K562 (cell line): Measurements from ENCODE around the gene IGF1R. TPM values are rescaled to one million over a fixed set of nuclear protein-coding genes. Genes with fewer than 3 reads are reported as not detected.

ENCODE experiments used
- ATAC-seq: fragments of 200-7000 bp; cut with Tn5 transposase; 3 replicates; pipeline ENCODE4 v1.9.1; 2020; ENCODE audit warnings: moderate library complexity
- BruUV-seq: library from RNA; stranded (reverse); fragments of 400-500 nt; replicated peaks from 2 replicates; lab custom pipeline; 2021; lab: Mats Ljungman, UMichigan
- CTCF ChIA-PET: fragments of 300-600 bp; formaldehyde crosslinking; extraction: SDS; loops from one replicate; lab custom pipeline; 2021; ENCODE audit warnings: low intra/inter-chr PET ratio; lab: Yijun Ruan, JAX
- POLR2A ChIA-PET: fragments of 300-600, 350-650 bp; sonication (Branson Sonifier 250); formaldehyde crosslinking; extraction: SDS; loops from one replicate; lab custom pipeline; 2021; ENCODE audit warnings: antibody characterized with exemption, inconsistent platforms; lab: Yijun Ruan, JAX
- DNase-seq, 4 experiments: peaks; one replicate each; pipeline versions ENCODE4 v3.0.0 to v3.0.0-alpha.2; 2011 to 2018; ENCODE audit warnings: low spot score in 3 of 4, mixed read lengths in 3 of 4; ENCODE audit errors: extremely low read depth in 1 of 4
- FAIRE-seq: peaks from 2 replicates; lab custom pipeline; 2011; peaks lifted over from hg19 to GRCh38; lab: Jason Lieb, UNC
- H2AFZ ChIP-seq: 2 replicates; pipeline ENCODE4 v1.6.0; 2011; ENCODE audit warnings: low read depth, low read length, control low read depth, inconsistent platforms
- H3K27ac ChIP-seq: fragments of 200-600 bp; 3 replicates; pipeline ENCODE4 v1.8.0; 2011; ENCODE audit warnings: low read depth, mild to moderate bottlenecking, control low read depth, inconsistent platforms, low read length, moderate library complexity, mixed read lengths; ENCODE audit errors: extremely low read depth
- H3K27me3 ChIP-seq, 2 experiments: fragments of 300-600 bp in 1 of 2; 2 replicates in 1 of 2; 3 replicates in 1 of 2; pipeline versions ENCODE4 v1.6.0 to v1.8.0; 2011; ENCODE audit warnings: inconsistent platforms in 2 of 2, low read length in 2 of 2, mild to moderate bottlenecking in 1 of 2, mixed read lengths in 1 of 2, moderate library complexity in 1 of 2; ENCODE audit not compliant: control insufficient read depth in 2 of 2, insufficient read depth in 2 of 2
- H3K36me3 ChIP-seq: fragments of 300-600 bp; 3 replicates; pipeline ENCODE4 v1.8.0; 2011; ENCODE audit warnings: mild to moderate bottlenecking, low read length, inconsistent platforms; ENCODE audit not compliant: control insufficient read depth, insufficient read depth
- H3K4me1 ChIP-seq, 2 experiments: fragments of 200-600 bp in 1 of 2; replicated peaks in 1 of 2; 2 replicates in 1 of 2; 3 replicates in 1 of 2; pipeline versions ENCODE4 v1.5.1 to v1.8.0; 2011; ENCODE audit warnings: inconsistent platforms in 2 of 2, low read length in 2 of 2, mild to moderate bottlenecking in 1 of 2, mixed read lengths in 1 of 2, moderate library complexity in 1 of 2; ENCODE audit not compliant: control insufficient read depth in 2 of 2, insufficient read depth in 2 of 2
- H3K4me2 ChIP-seq: 2 replicates; pipeline ENCODE4 v1.6.1; 2011; ENCODE audit warnings: low read length, control low read depth, inconsistent platforms, mixed read lengths; ENCODE audit not compliant: insufficient read depth
- H3K4me3 ChIP-seq: fragments of 200-600 bp; sonication (generic), shearing (Covaris generic); 2 replicates; pipeline ENCODE4 v1.5.1; 2016; ENCODE audit warnings: control low read depth, inconsistent platforms
- H3K79me2 ChIP-seq: fragments of 200-600 bp; 3 replicates; pipeline ENCODE4 v1.8.0; 2011; ENCODE audit warnings: low read length, inconsistent platforms; ENCODE audit not compliant: control insufficient read depth, insufficient read depth
- H3K9ac ChIP-seq, 2 experiments: 2 replicates each; pipeline versions ENCODE4 v1.6.0 to v1.6.1; 2011; ENCODE audit warnings: low read depth in 2 of 2, low read length in 2 of 2, control low read depth in 1 of 2, inconsistent platforms in 1 of 2, mild to moderate bottlenecking in 1 of 2, mixed read lengths in 1 of 2; ENCODE audit not compliant: insufficient read depth in 1 of 2
- H3K9me1 ChIP-seq: one replicate; pipeline ENCODE4 v1.6.0; 2011; ENCODE audit warnings: inconsistent platforms, mild to moderate bottlenecking, low read length, moderate library complexity; ENCODE audit not compliant: control insufficient read depth, insufficient read depth
- H3K9me3 ChIP-seq: replicated peaks from 2 replicates; pipeline ENCODE4 v1.5.1; 2011; ENCODE audit warnings: low read depth, low read length, inconsistent platforms; ENCODE audit not compliant: control insufficient read depth, insufficient read depth
- H4K20me1 ChIP-seq: replicated peaks from 2 replicates; pipeline ENCODE4 v1.6.1; 2011; ENCODE audit warnings: low read length, inconsistent platforms, mixed read lengths; ENCODE audit not compliant: control insufficient read depth, insufficient read depth
- CBX1 ChIP-seq: sonication (generic); IDR thresholded peaks from 2 replicates; pipeline ENCODE4 v1.6.1; 2016; ENCODE audit warnings: antibody characterized with exemption, low read depth, mild to moderate bottlenecking
- EWSR1 ChIP-seq: fragments of 450-650 bp; IDR thresholded peaks from 2 replicates; pipeline ENCODE4 v1.6.1; 2018; ENCODE audit warnings: borderline replicate concordance, mild to moderate bottlenecking, low read depth, moderate library complexity; ENCODE audit not compliant: partially characterized antibody
- GTF2F1 ChIP-seq: IDR thresholded peaks from 2 replicates; pipeline ENCODE4 v1.6.1; 2011; ENCODE audit warnings: low read depth, low read length, improper control_type of control experiment
- KAT2B ChIP-seq: IDR thresholded peaks from one replicate; pipeline ENCODE4 v1.6.1; 2012; ENCODE audit warnings: low read depth, mild to moderate bottlenecking, control low read depth, inconsistent platforms, low read length, moderate library complexity
- MEF2A ChIP-seq: IDR thresholded peaks from 2 replicates; pipeline ENCODE4 v1.6.1; 2011; ENCODE audit warnings: low read depth, mild to moderate bottlenecking, low read length, moderate library complexity; ENCODE audit not compliant: control insufficient read depth
- MEIS2 ChIP-seq: fragments of 450-650 bp; IDR thresholded peaks from 2 replicates; pipeline ENCODE4 v1.6.1; 2014; ENCODE audit warnings: mild to moderate bottlenecking; ENCODE audit not compliant: partially characterized antibody
- NRF1 ChIP-seq, 2 experiments: fragments of 450-650 bp; IDR thresholded peaks in 1 of 2; conservative IDR thresholded peaks in 1 of 2; 2 replicates each; pipeline ENCODE4 v1.6.1; 2014; ENCODE audit warnings: mild to moderate bottlenecking in 2 of 2
- SP1 ChIP-seq: sonication (generic); formaldehyde crosslinking; IDR thresholded peaks from 2 replicates; pipeline ENCODE4 v1.8.1; 2022; ENCODE audit warnings: mild to moderate bottlenecking, missing genetic modification reagents
- ZC3H11A ChIP-seq: IDR thresholded peaks from 2 replicates; pipeline ENCODE4 v1.6.1; 2012; ENCODE audit warnings: low read depth, low read length, improper control_type of control experiment
- ZNF589 ChIP-seq: fragments of 200-800 bp; sonication (Bioruptor generic); IDR thresholded peaks from 2 replicates; pipeline ENCODE4 v1.6.1; 2016; ENCODE audit warnings: low read depth, missing genetic modification characterization, missing compliant biosample characterization
- WGBS: fragments of 100-300 bp; shearing (Covaris generic); methylation state at CpG from one replicate; pipeline ENCODE4 v1.1.6; 2016; ENCODE audit warnings: low coverage, mixed read lengths; ENCODE audit not compliant: insufficient coverage; ENCODE audit errors: missing lambda C conversion rate; 5-methylcytosine and 5-hydroxymethylcytosine counted together
- in situ Hi-C: fragments of 300-500 bp; cut with MboI; formaldehyde crosslinking; loops from 4 replicates; pipeline ENCODE4 v1.15.0; 2018; ENCODE audit warnings: inconsistent platforms, mixed read lengths
- intact Hi-C: fragments of 100-400 bp; cut with micrococcal nuclease; formaldehyde crosslinking; loops from 2 replicates; pipeline ENCODE4 v1.14.2; 2022
- polyA plus RNA-seq, 8 experiments: library from polyadenylated mRNA; depleted of rRNA in 4 of 8; stranded (reverse) in 5 of 8; unstranded in 3 of 8; fragments of >200 nt; fragmentation: Nextera tagmentation in 2 of 8; fragmentation: Illumina TruSeq in 1 of 8; extraction: Ambion mirVana in 2 of 8; extraction: Trizol in 1 of 8; gene quantifications; 2 replicates each; pipeline versions ENCODE4 v1.2.1 to v1.2.3, GENCODE V29; 2011 to 2014; ENCODE audit warnings: inconsistent platforms in 1 of 8, missing spikeins in 1 of 8
- total RNA-seq, 7 experiments: library from RNA; depleted of rRNA in 6 of 7; stranded (reverse); fragments of >200 nt in 6 of 7; fragmentation: Illumina TruSeq in 2 of 7; extraction: Trizol in 2 of 7; gene quantifications; 2 replicates each; pipeline versions ENCODE4 v1.2.1 to v1.2.3, GENCODE V29; 2011 to 2021; ENCODE audit warnings: low replicate concordance in 1 of 7
- TF ChIP-seq, protein P1 (sequence below): fragments of 250-450 bp; sonication (Bioruptor Pico); IDR thresholded peaks from 2 replicates; pipeline ENCODE4 v1.9.0; 2021; ENCODE audit warnings: mild to moderate bottlenecking
- TF ChIP-seq, protein P2 (sequence below): fragments of 250-450 bp; sonication (Bioruptor Pico); IDR thresholded peaks from 2 replicates; pipeline ENCODE4 v1.8.0; 2022; ENCODE audit warnings: inconsistent platforms, mild to moderate bottlenecking, moderate library complexity, borderline replicate concordance

Gene IGF1R
- total and polyA plus RNA-seq, 9 of the 15 experiments (the other 6 are each of a cell fraction or from before 2014, with no cell fraction given), result 0.35 to 8.0 (median 1.6) TPM

DNA sequence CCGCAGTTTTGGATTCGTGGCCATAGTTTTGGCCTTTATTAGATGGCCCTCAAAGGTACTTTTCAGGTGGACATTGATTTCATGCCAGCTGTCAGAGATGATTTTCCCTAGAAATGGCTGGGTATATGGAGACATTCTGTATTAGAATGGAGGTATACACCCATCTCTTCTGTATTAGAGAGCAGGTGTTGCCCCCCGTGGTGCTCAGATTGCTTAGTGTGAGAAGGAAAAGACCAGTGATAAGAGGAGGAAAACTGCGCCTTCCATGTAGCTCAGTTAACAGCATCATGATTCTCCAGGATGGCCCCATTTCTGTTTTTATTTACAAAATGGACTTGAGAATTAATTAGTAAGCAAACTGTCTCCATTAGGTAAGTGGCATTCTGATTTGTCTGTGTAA, 145.9 kb downstream of the IGF1R start:
- peaks cover 22% of the 10 kb centered on the region for H4K20me1 ChIP-seq
- ATAC-seq, result no peak
- no TSS peak for BruUV-seq
- intact Hi-C loops, result no loop called here
- H3K27me3 ChIP-seq, result peaks cover 8 to 20% of the 10 kb centered on the region in 2 experiments
- POLR2A ChIA-PET, result interaction anchor here (1.2 kb wide), 1 partner anchor 14 kb away, joined by 4 read pairs; no protein-coding TSS in a partner anchor
- H2AFZ ChIP-seq, result no peak overlapping the region
- no peak overlapping the region for H3K9ac ChIP-seq
- no peak overlapping the region for H3K4me3 ChIP-seq
- H3K79me2 ChIP-seq, result no peaks in the 10 kb centered on the region
- no peak overlapping the region for H3K27ac ChIP-seq
- H3K4me1 ChIP-seq, result no peaks in the 10 kb centered on the region
- WGBS, result 0% methylated on average over 4 of the region's 4 CpGs
- CTCF ChIA-PET, result no interaction called here
- H3K9me3 ChIP-seq, result no peaks in the 10 kb centered on the region
- H3K9me1 ChIP-seq, result peaks cover 3% of the 10 kb centered on the region
- in situ Hi-C loops, result no loop called here
- no peak for FAIRE-seq
- H3K4me2 ChIP-seq, result no peak overlapping the region
- H3K36me3 ChIP-seq, result no peaks in the 10 kb centered on the region
- no peak for DNase-seq
- no peak for TF ChIP-seq CBX1
- TF ChIP-seq MEF2A, result no peak
- no peak for TF ChIP-seq MEIS2
- TF ChIP-seq, protein P1, sequence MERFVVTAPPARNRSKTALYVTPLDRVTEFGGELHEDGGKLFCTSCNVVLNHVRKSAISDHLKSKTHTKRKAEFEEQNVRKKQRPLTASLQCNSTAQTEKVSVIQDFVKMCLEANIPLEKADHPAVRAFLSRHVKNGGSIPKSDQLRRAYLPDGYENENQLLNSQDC (CRISPR knock-in tag), result no peak
- TF ChIP-seq SP1 (CRISPR knock-in tag), result no peak
- TF ChIP-seq, protein P2, sequence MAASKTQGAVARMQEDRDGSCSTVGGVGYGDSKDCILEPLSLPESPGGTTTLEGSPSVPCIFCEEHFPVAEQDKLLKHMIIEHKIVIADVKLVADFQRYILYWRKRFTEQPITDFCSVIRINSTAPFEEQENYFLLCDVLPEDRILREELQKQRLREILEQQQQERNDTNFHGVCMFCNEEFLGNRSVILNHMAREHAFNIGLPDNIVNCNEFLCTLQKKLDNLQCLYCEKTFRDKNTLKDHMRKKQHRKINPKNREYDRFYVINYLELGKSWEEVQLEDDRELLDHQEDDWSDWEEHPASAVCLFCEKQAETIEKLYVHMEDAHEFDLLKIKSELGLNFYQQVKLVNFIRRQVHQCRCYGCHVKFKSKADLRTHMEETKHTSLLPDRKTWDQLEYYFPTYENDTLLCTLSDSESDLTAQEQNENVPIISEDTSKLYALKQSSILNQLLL (CRISPR knock-in tag), result no peak
- no peak for TF ChIP-seq ZC3H11A
- TF ChIP-seq KAT2B, result no peak
- TF ChIP-seq EWSR1, result no peak
- TF ChIP-seq NRF1 (conservative IDR thresholded peaks at IDR 0.05 in 1 of 2, IDR thresholded peaks at IDR 0.05 in 1 of 2), result no peak
- TF ChIP-seq GTF2F1, result no peak
- no peak for TF ChIP-seq ZNF589 (CRISPR knock-in tag)
